Measurements from ENCODE around the gene OGG1.

The OGG1 gene

GRCh38 chr3:9781978-9782603, 32.3 kb downstream of the OGG1 start:
- Histone ChIP-seq H3K27ac (ENCODE audit: insufficient read depth, low read depth, low read length, poor library complexity, severe bottlenecking) (no peak overlapping the region), H3K36me3 (ENCODE audit: control insufficient read depth, insufficient read depth, low read length) (peaks cover 23% of the 10 kb centered on the region), H3K4me3 (ENCODE audit: insufficient read depth, low read depth, low read length) (no peak overlapping the region), H3K4me1 (ENCODE audit: control insufficient read depth, insufficient read depth, low read length) (no peaks in the 10 kb centered on the region), H3K9me3 (ENCODE audit: control insufficient read depth, low read length) (no peaks in the 10 kb centered on the region), H3K27me3 (ENCODE audit: control insufficient read depth, insufficient read depth, low read length, poor library complexity, severe bottlenecking) (no peaks in the 10 kb centered on the region)
- WGBS, 2 experiments: 97 to 98% methylated on average over 3 of the region's 3 CpGs

- peaks cover 24% of the 10 kb centered on the region for H3K36me3 ChIP-seq (ENCODE audit: control insufficient read depth, insufficient read depth, low read length)
- no peaks in the 10 kb centered on the region for H3K9me3 ChIP-seq (ENCODE audit: control insufficient read depth, low read length)
- H3K4me1 ChIP-seq (ENCODE audit: control insufficient read depth, insufficient read depth, low read length): no peaks in the 10 kb centered on the region
- H3K4me3 ChIP-seq (ENCODE audit: insufficient read depth, low read depth, low read length): no peak overlapping the region
- WGBS, 2 experiments: 71 to 78% methylated on average over 3 of the region's 3 CpGs
- H3K27me3 ChIP-seq (ENCODE audit: control insufficient read depth, insufficient read depth, low read length, poor library complexity, severe bottlenecking): no peaks in the 10 kb centered on the region
- no peak overlapping the region for H3K27ac ChIP-seq (ENCODE audit: insufficient read depth, low read depth, low read length, poor library complexity, severe bottlenecking)
Observed at GRCh38 chr3:9782770-9783169, 33.0 kb downstream of the OGG1 start.

- H3K27ac ChIP-seq (ENCODE audit: insufficient read depth, low read depth, low read length, poor library complexity, severe bottlenecking): no peak overlapping the region
- no peaks in the 10 kb centered on the region for H3K27me3 ChIP-seq (ENCODE audit: control insufficient read depth, insufficient read depth, low read length, poor library complexity, severe bottlenecking)
- H3K36me3 ChIP-seq (ENCODE audit: control insufficient read depth, insufficient read depth, low read length): peaks cover 24% of the 10 kb centered on the region
- H3K4me3 ChIP-seq (ENCODE audit: insufficient read depth, low read depth, low read length): no peak overlapping the region
- 97% methylated on average over 14 of the region's 14 CpGs for WGBS, 2 experiments
- no peaks in the 10 kb centered on the region for H3K4me1 ChIP-seq (ENCODE audit: control insufficient read depth, insufficient read depth, low read length)
- H3K9me3 ChIP-seq (ENCODE audit: control insufficient read depth, low read length): no peaks in the 10 kb centered on the region
Observed at GRCh38 chr3:9783954-9784353, 34.2 kb downstream of the OGG1 start.

- WGBS, 2 experiments: 95 to 96% methylated on average over 4 of the region's 4 CpGs
- H3K4me3 ChIP-seq (ENCODE audit: insufficient read depth, low read depth, low read length): no peak overlapping the region
- H3K27ac ChIP-seq (ENCODE audit: insufficient read depth, low read depth, low read length, poor library complexity, severe bottlenecking): no peak overlapping the region
- no peaks in the 10 kb centered on the region for H3K27me3 ChIP-seq (ENCODE audit: control insufficient read depth, insufficient read depth, low read length, poor library complexity, severe bottlenecking)
- no peaks in the 10 kb centered on the region for H3K9me3 ChIP-seq (ENCODE audit: control insufficient read depth, low read length)
- peaks cover 32% of the 10 kb centered on the region for H3K36me3 ChIP-seq (ENCODE audit: control insufficient read depth, insufficient read depth, low read length)
- no peaks in the 10 kb centered on the region for H3K4me1 ChIP-seq (ENCODE audit: control insufficient read depth, insufficient read depth, low read length)
Observed at GRCh38 chr3:9784965-9785364, 35.2 kb downstream of the OGG1 start.

GRCh38 chr3:9785602-9786001, 35.9 kb downstream of the OGG1 start:
- Histone ChIP-seq H3K27me3 (ENCODE audit: control insufficient read depth, insufficient read depth, low read length, poor library complexity, severe bottlenecking) (no peaks in the 10 kb centered on the region), H3K4me1 (ENCODE audit: control insufficient read depth, insufficient read depth, low read length) (no peaks in the 10 kb centered on the region), H3K4me3 (ENCODE audit: insufficient read depth, low read depth, low read length) (no peak overlapping the region), H3K27ac (ENCODE audit: insufficient read depth, low read depth, low read length, poor library complexity, severe bottlenecking) (no peak overlapping the region), H3K36me3 (ENCODE audit: control insufficient read depth, insufficient read depth, low read length) (peaks cover 35% of the 10 kb centered on the region), H3K9me3 (ENCODE audit: control insufficient read depth, low read length) (no peaks in the 10 kb centered on the region)
- WGBS, 2 experiments: 93 to 97% methylated on average over 7 of the region's 7 CpGs

- Histone ChIP-seq H3K9me3 (ENCODE audit: control insufficient read depth, low read length) (no peaks in the 10 kb centered on the region), H3K27ac (ENCODE audit: insufficient read depth, low read depth, low read length, poor library complexity, severe bottlenecking) (no peak overlapping the region), H3K4me1 (ENCODE audit: control insufficient read depth, insufficient read depth, low read length) (no peaks in the 10 kb centered on the region), H3K36me3 (ENCODE audit: control insufficient read depth, insufficient read depth, low read length) (peaks cover 40% of the 10 kb centered on the region), H3K27me3 (ENCODE audit: control insufficient read depth, insufficient read depth, low read length, poor library complexity, severe bottlenecking) (no peaks in the 10 kb centered on the region), H3K4me3 (ENCODE audit: insufficient read depth, low read depth, low read length) (no peak overlapping the region)
- 90 to 93% methylated on average over 7 of the region's 7 CpGs for WGBS, 2 experiments
Observed at GRCh38 chr3:9786209-9786739, 36.5 kb downstream of the OGG1 start.

GRCh38 chr3:9786825-9787669, 37.3 kb downstream of the OGG1 start:
- H3K36me3 ChIP-seq (ENCODE audit: control insufficient read depth, insufficient read depth, low read length): peaks cover 40% of the 10 kb centered on the region
- H3K9me3 ChIP-seq (ENCODE audit: control insufficient read depth, low read length): no peaks in the 10 kb centered on the region
- H3K27me3 ChIP-seq (ENCODE audit: control insufficient read depth, insufficient read depth, low read length, poor library complexity, severe bottlenecking): no peaks in the 10 kb centered on the region
- no peaks in the 10 kb centered on the region for H3K4me1 ChIP-seq (ENCODE audit: control insufficient read depth, insufficient read depth, low read length)
- H3K27ac ChIP-seq (ENCODE audit: insufficient read depth, low read depth, low read length, poor library complexity, severe bottlenecking): no peak overlapping the region
- H3K4me3 ChIP-seq (ENCODE audit: insufficient read depth, low read depth, low read length): no peak overlapping the region
- 92 to 93% methylated on average over 13 of the region's 13 CpGs for WGBS, 2 experiments

- Histone ChIP-seq H3K27me3 (ENCODE audit: control insufficient read depth, insufficient read depth, low read length, poor library complexity, severe bottlenecking) (no peaks in the 10 kb centered on the region), H3K4me1 (ENCODE audit: control insufficient read depth, insufficient read depth, low read length) (no peaks in the 10 kb centered on the region), H3K27ac (ENCODE audit: insufficient read depth, low read depth, low read length, poor library complexity, severe bottlenecking) (no peak overlapping the region), H3K9me3 (ENCODE audit: control insufficient read depth, low read length) (no peaks in the 10 kb centered on the region), H3K36me3 (ENCODE audit: control insufficient read depth, insufficient read depth, low read length) (peaks cover 40% of the 10 kb centered on the region), H3K4me3 (ENCODE audit: insufficient read depth, low read depth, low read length) (no peak overlapping the region)
- 94% methylated on average over 6 of the region's 6 CpGs for WGBS, 2 experiments
Observed at GRCh38 chr3:9787714-9788113, 38.0 kb downstream of the OGG1 start.

GRCh38 chr3:9791127-9791526, 41.4 kb downstream of the OGG1 start:
- 95 to 96% methylated on average over 11 of the region's 11 CpGs for WGBS, 2 experiments
- Histone ChIP-seq H3K27me3 (ENCODE audit: control insufficient read depth, insufficient read depth, low read length, poor library complexity, severe bottlenecking) (no peaks in the 10 kb centered on the region), H3K9me3 (ENCODE audit: control insufficient read depth, low read length) (no peaks in the 10 kb centered on the region), H3K36me3 (ENCODE audit: control insufficient read depth, insufficient read depth, low read length) (peaks cover 26% of the 10 kb centered on the region), H3K4me1 (ENCODE audit: control insufficient read depth, insufficient read depth, low read length) (no peaks in the 10 kb centered on the region), H3K27ac (ENCODE audit: insufficient read depth, low read depth, low read length, poor library complexity, severe bottlenecking) (no peak overlapping the region), H3K4me3 (ENCODE audit: insufficient read depth, low read depth, low read length) (no peak overlapping the region)

- Histone ChIP-seq H3K27ac (ENCODE audit: insufficient read depth, low read depth, low read length, poor library complexity, severe bottlenecking) (peak overlapping the region; percentile 100), H3K27me3 (ENCODE audit: control insufficient read depth, insufficient read depth, low read length, poor library complexity, severe bottlenecking) (no peaks in the 10 kb centered on the region), H3K9me3 (ENCODE audit: control insufficient read depth, low read length) (no peaks in the 10 kb centered on the region), H3K36me3 (ENCODE audit: control insufficient read depth, insufficient read depth, low read length) (peaks cover 19% of the 10 kb centered on the region), H3K4me1 (ENCODE audit: control insufficient read depth, insufficient read depth, low read length) (no peaks in the 10 kb centered on the region), H3K4me3 (ENCODE audit: insufficient read depth, low read depth, low read length) (peak overlapping the region; percentile 95)
- 20% methylated on average over 14 of the region's 14 CpGs for WGBS, 2 experiments
Observed at GRCh38 chr3:9791790-9792404, 42.1 kb downstream of the OGG1 start.

All from ectodermal cell (in vitro differentiated cells).